ENCODE results near the gene ZIM2. TPM values are rescaled to one million over a fixed set of nuclear protein-coding genes. Genes with fewer than 3 reads are reported as not detected.
"Not testable (repeated sequence)": the region's sequence is repeated elsewhere in the genome, so short reads cannot be mapped to it uniquely, and the experiment has no call there.

The ZIM2 gene
- total RNA-seq, 6 experiments from 2014 or later: 0.22 to 1.8 TPM; not detected in 4

DNA sequence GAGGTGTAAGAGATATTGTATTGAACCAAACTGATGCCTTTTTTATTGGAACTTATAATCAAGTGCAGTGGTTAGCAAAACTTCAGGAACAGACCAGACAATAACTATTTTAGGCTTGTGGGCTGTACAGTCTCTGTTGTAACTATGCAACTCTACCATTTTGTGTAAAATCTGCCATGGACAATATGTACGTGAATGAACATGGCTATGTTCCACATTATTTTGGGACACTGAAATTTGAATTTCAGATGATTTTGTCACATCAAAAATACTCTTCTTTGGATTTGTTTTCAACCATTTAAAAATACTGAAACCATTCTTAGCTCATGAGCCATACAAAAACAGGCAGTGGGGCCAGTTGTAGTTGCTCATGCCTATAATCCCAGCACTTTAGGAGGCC, 27.9 kb upstream of the ZIM2 start:
- no peaks in the 10 kb centered on the region for H3K27me3 ChIP-seq
- DNase-seq (no peak), ATAC-seq (no peak)
- no peak for TF ChIP-seq POLR2A (IDR thresholded peaks at IDR 0.05)
- TF ChIP-seq, protein P1, sequence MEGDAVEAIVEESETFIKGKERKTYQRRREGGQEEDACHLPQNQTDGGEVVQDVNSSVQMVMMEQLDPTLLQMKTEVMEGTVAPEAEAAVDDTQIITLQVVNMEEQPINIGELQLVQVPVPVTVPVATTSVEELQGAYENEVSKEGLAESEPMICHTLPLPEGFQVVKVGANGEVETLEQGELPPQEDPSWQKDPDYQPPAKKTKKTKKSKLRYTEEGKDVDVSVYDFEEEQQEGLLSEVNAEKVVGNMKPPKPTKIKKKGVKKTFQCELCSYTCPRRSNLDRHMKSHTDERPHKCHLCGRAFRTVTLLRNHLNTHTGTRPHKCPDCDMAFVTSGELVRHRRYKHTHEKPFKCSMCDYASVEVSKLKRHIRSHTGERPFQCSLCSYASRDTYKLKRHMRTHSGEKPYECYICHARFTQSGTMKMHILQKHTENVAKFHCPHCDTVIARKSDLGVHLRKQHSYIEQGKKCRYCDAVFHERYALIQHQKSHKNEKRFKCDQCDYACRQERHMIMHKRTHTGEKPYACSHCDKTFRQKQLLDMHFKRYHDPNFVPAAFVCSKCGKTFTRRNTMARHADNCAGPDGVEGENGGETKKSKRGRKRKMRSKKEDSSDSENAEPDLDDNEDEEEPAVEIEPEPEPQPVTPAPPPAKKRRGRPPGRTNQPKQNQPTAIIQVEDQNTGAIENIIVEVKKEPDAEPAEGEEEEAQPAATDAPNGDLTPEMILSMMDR (IDR thresholded peaks at IDR 0.05): no peak
- no peaks in the 10 kb centered on the region for H3K9me3 ChIP-seq
- no peak overlapping the region for H3K4me3 ChIP-seq
- WGBS (ENCODE audit: insufficient coverage, low coverage, low lambda C conversion rate, missing lambda C conversion rate): 82% methylated on average over 1 of the region's 1 CpG
- H3K27ac ChIP-seq: no peak overlapping the region
- H3K4me1 ChIP-seq: no peaks in the 10 kb centered on the region
- H3K36me3 ChIP-seq: no peaks in the 10 kb centered on the region
- intact Hi-C loops (cut with DNase I): no loop called here

- TF ChIP-seq, protein P1 (IDR thresholded peaks at IDR 0.05): no peak
- TF ChIP-seq POLR2A (IDR thresholded peaks at IDR 0.05): no peak
- Histone ChIP-seq H3K36me3 (no peaks in the 10 kb centered on the region), H3K27me3 (no peaks in the 10 kb centered on the region), H3K27ac (no peak overlapping the region), H3K4me3 (no peak overlapping the region), H3K9me3 (no peaks in the 10 kb centered on the region), H3K4me1 (no peaks in the 10 kb centered on the region)
- 8% methylated on average over 2 of the region's 2 CpGs for WGBS (ENCODE audit: insufficient coverage, low coverage, low lambda C conversion rate, missing lambda C conversion rate)
- intact Hi-C loops (cut with DNase I): no loop called here
- ATAC-seq (no peak), DNase-seq (no peak)
Observed at GRCh38 chr19:56866538-56866937, 26.0 kb upstream of the ZIM2 start.

DNA sequence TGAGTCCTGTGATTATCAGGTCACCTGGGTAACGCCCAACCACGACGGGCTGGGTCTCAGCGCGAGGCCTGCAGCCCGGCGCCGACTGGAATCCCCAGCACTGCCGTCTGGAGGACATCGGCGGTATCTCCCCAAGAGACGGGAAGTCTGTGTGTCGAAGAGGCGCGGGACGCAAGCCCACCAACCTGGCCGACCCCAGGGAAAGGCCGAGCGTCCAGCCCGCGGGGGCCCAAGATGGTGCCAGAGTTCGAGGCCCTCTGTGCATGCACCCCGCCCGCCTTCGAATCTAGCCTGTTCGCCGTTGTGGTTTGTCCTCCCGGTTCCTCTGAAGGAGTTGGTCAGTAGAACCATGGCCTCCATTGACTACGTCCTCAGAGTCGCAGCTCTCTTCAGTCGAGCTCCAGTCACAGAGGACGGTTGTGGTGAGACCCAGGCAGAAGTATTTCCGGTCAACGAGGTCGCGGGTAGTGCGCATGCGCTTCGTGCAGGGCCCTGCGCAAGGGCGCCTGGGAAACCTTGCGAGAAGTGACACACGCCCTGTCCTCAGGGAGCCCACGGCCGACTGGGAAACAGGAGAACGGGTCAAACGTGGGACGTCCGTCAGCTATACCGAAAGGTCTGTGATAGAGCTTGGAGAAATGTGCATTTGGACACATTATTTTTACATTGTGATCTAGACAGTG, 24.1 kb upstream of the ZIM2 start:
- intact Hi-C loops (cut with DNase I): no loop called here
- H3K27me3 ChIP-seq: no peaks in the 10 kb centered on the region
- 77% methylated on average over 19 of the region's 50 CpGs for WGBS (ENCODE audit: insufficient coverage, low coverage, low lambda C conversion rate, missing lambda C conversion rate)
- H3K27ac ChIP-seq: no peak overlapping the region
- no peak overlapping the region for H3K4me3 ChIP-seq
- no peaks in the 10 kb centered on the region for H3K4me1 ChIP-seq
- DNase-seq (no peak), ATAC-seq (no peak)
- TF ChIP-seq POLR2A (IDR thresholded peaks at IDR 0.05): no peak
- TF ChIP-seq, protein P1 (IDR thresholded peaks at IDR 0.05): no peak
- no peaks in the 10 kb centered on the region for H3K9me3 ChIP-seq
- no peaks in the 10 kb centered on the region for H3K36me3 ChIP-seq

DNA sequence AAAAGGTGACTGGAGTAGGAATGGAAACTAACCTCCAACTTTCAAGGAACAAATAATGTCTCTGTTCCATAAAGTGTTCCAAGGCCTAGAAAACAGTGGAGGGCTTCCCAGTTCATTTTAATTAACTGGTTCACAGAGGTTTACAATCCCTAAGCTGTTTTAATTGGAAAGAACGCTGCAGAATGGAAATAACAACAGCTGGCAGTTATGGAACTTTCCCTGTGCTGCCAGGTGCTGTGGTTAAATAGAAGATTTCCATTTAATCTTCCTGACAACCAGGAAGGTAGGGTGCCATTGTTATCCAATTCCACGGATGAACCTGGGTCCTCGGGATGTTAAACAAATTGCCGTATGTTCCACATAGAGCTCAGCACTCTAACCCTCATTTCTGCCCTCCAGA, 22.2 kb upstream of the ZIM2 start:
- no peaks in the 10 kb centered on the region for H3K27me3 ChIP-seq
- H3K36me3 ChIP-seq: no peaks in the 10 kb centered on the region
- 75% methylated on average over 4 of the region's 4 CpGs for WGBS (ENCODE audit: insufficient coverage, low coverage, low lambda C conversion rate, missing lambda C conversion rate)
- intact Hi-C loops (cut with DNase I): no loop called here
- no peaks in the 10 kb centered on the region for H3K4me1 ChIP-seq
- no peak overlapping the region for H3K4me3 ChIP-seq
- H3K27ac ChIP-seq: no peak overlapping the region
- DNase-seq (no peak), ATAC-seq (no peak)
- TF ChIP-seq POLR2A (IDR thresholded peaks at IDR 0.05): no peak
- TF ChIP-seq, protein P1 (IDR thresholded peaks at IDR 0.05): no peak
- H3K9me3 ChIP-seq: no peaks in the 10 kb centered on the region

- H3K36me3 ChIP-seq; H3K9me3 ChIP-seq; H3K27ac ChIP-seq; intact Hi-C loops (cut with DNase I); ATAC-seq; H3K27me3 ChIP-seq; H3K4me3 ChIP-seq; H3K4me1 ChIP-seq; DNase-seq: not testable (repeated sequence)
- WGBS (ENCODE audit: insufficient coverage, low coverage, low lambda C conversion rate, missing lambda C conversion rate): 80% methylated on average over 5 of the region's 10 CpGs
Observed at GRCh38 chr19:56860409-56860808, 19.9 kb upstream of the ZIM2 start.

Data from right lobe of liver (tissue), 6 donors.